CD14-positive monocyte (primary cell): ENCODE data around the gene AREG. TPM values are rescaled to one million over a fixed set of nuclear protein-coding genes. Genes with fewer than 3 reads are reported as not detected.

Experiments used
- DNase-seq, 3 donors: peaks; one replicate each; pipeline ENCODE4 v3.0.0-alpha.2; 2011 to 2022
- H2AFZ ChIP-seq: 2 replicates; pipeline ENCODE4 v1.6.0; 2012; ENCODE audit warnings: mild to moderate bottlenecking, low read depth, low read length, inconsistent platforms; ENCODE audit not compliant: insufficient read depth, poor library complexity, severe bottlenecking
- H3K27ac ChIP-seq, 2 donors: 1 replicate in 1 of 2; 2 replicates in 1 of 2; pipeline ENCODE4 v1.5.1; 2012 to 2013; ENCODE audit warnings: low read length in 2 of 2, control low read depth in 1 of 2, inconsistent platforms in 1 of 2, low read depth in 1 of 2, mild to moderate bottlenecking in 1 of 2
- H3K27me3 ChIP-seq, 2 donors: one replicate each; pipeline versions ENCODE4 v1.6.0 to v1.6.1; 2011 to 2013; ENCODE audit warnings: low read length in 2 of 2; ENCODE audit not compliant: control insufficient read depth in 2 of 2, insufficient read depth in 2 of 2
- H3K36me3 ChIP-seq, 2 donors: replicated peaks in 1 of 2; 1 replicate in 1 of 2; 2 replicates in 1 of 2; pipeline versions ENCODE4 v1.5.1 to v1.6.1; 2012 to 2013; ENCODE audit warnings: low read length in 2 of 2, control low read depth in 1 of 2, inconsistent platforms in 1 of 2, mild to moderate bottlenecking in 1 of 2; ENCODE audit not compliant: insufficient read depth in 2 of 2, control insufficient read depth in 1 of 2
- H3K4me1 ChIP-seq, 2 donors: 1 replicate in 1 of 2; 2 replicates in 1 of 2; pipeline versions ENCODE4 v1.5.1 to v1.6.1; 2012 to 2013; ENCODE audit warnings: low read length in 2 of 2, control low read depth in 1 of 2, inconsistent platforms in 1 of 2, mild to moderate bottlenecking in 1 of 2, moderate library complexity in 1 of 2; ENCODE audit not compliant: insufficient read depth in 2 of 2, control insufficient read depth in 1 of 2
- H3K4me2 ChIP-seq: replicated peaks from 2 replicates; pipeline ENCODE3; 2012; ENCODE audit warnings: low read length, moderate library complexity, mild to moderate bottlenecking; ENCODE audit not compliant: poor library complexity, severe bottlenecking; ENCODE audit errors: extremely low read depth
- H3K4me3 ChIP-seq, 3 experiments: fragments of 200-600 bp in 1 of 3; sonication (generic) in 1 of 3; replicated peaks in 1 of 3; 1 replicate in 2 of 3; 2 replicates in 1 of 3; pipeline ENCODE4 v1.5.1; 2011 to 2013; ENCODE audit warnings: low read length in 3 of 3, mild to moderate bottlenecking in 3 of 3, control low read depth in 2 of 3, low read depth in 2 of 3, inconsistent platforms in 1 of 3, moderate library complexity in 1 of 3
- H3K79me2 ChIP-seq: 2 replicates; pipeline ENCODE4 v1.6.0; 2012; ENCODE audit warnings: mild to moderate bottlenecking, control low read depth, inconsistent platforms, low read length, moderate library complexity; ENCODE audit not compliant: insufficient read depth
- H3K9ac ChIP-seq: 2 replicates; pipeline ENCODE4 v1.6.0; 2017; ENCODE audit warnings: low read length, mild to moderate bottlenecking; ENCODE audit not compliant: insufficient read depth, poor library complexity, severe bottlenecking
- H3K9me3 ChIP-seq, 2 donors: replicated peaks in 1 of 2; 1 replicate in 1 of 2; 2 replicates in 1 of 2; pipeline versions ENCODE4 v1.5.1 to v1.6.1; 2012 to 2013; ENCODE audit warnings: low read length in 2 of 2, control low read depth in 1 of 2; ENCODE audit not compliant: control insufficient read depth in 1 of 2, insufficient read depth in 1 of 2
- H4K20me1 ChIP-seq: 2 replicates; pipeline ENCODE4 v1.6.0; 2012; ENCODE audit warnings: mild to moderate bottlenecking, low read length, control low read depth, moderate library complexity; ENCODE audit not compliant: insufficient read depth
- H3K27ac Mint-ChIP-seq, 7 donors: one replicate each; pipeline ENCODE4 v1.8.0; 2020; ENCODE audit warnings: mild to moderate bottlenecking in 7 of 7, mixed read lengths in 7 of 7, moderate library complexity in 6 of 7, inconsistent platforms in 2 of 7
- H3K27me3 Mint-ChIP-seq, 3 donors: one replicate each; pipeline ENCODE4 v1.8.0; 2021 to 2022; ENCODE audit warnings: low read depth in 3 of 3, mild to moderate bottlenecking in 3 of 3, mixed read lengths in 3 of 3, moderate library complexity in 3 of 3, inconsistent platforms in 1 of 3
- H3K36me3 Mint-ChIP-seq, 2 donors: one replicate each; pipeline ENCODE4 v1.8.0; 2020; ENCODE audit warnings: mixed read lengths in 2 of 2, inconsistent platforms in 1 of 2, mild to moderate bottlenecking in 1 of 2
- H3K4me1 Mint-ChIP-seq: one replicate; pipeline ENCODE4 v1.8.0; 2020; ENCODE audit warnings: mild to moderate bottlenecking, mixed read lengths
- H3K4me3 Mint-ChIP-seq, 2 donors: one replicate each; pipeline ENCODE4 v1.8.0; 2020; ENCODE audit warnings: mild to moderate bottlenecking in 2 of 2, mixed read lengths in 2 of 2, moderate library complexity in 1 of 2
- H3K9me3 Mint-ChIP-seq, 7 donors: one replicate each; pipeline ENCODE4 v1.8.0; 2020 to 2022; ENCODE audit warnings: mixed read lengths in 7 of 7, mild to moderate bottlenecking in 6 of 7, moderate library complexity in 6 of 7, inconsistent platforms in 2 of 7
- WGBS: methylation state at CpG from one replicate; pipeline ENCODE4 v1.1.5; 2013; ENCODE audit warnings: missing lambda C conversion rate; ENCODE audit not compliant: insufficient coverage; 5-methylcytosine and 5-hydroxymethylcytosine counted together
- intact Hi-C, 2 donors: fragments of 100-400 bp; cut with micrococcal nuclease; formaldehyde crosslinking; loops; one replicate each; pipeline versions ENCODE4 v1.15.0 to v1.15.1; 2023
- polyA plus RNA-seq, 3 donors: library from polyadenylated mRNA; depleted of rRNA in 1 of 3; unstranded in 2 of 3; stranded (reverse) in 1 of 3; fragments of 300-500 nt in 2 of 3; fragments of >200 nt in 1 of 3; fragmentation: Illumina TruSeq in 2 of 3; gene quantifications; 1 replicate in 2 of 3; 2 replicates in 1 of 3; pipeline ENCODE4 v1.2.3, GENCODE V29; 2012 to 2021
- TF ChIP-seq, protein P1 (sequence below): fragments of 200-600 bp; IDR thresholded peaks from one replicate; pipeline ENCODE4 v1.8.0; 2022; ENCODE audit warnings: antibody characterized with exemption, mild to moderate bottlenecking

AREG gene
- polyA plus RNA-seq, 3 donors: 4.2 to 9.2 (median 9.1) TPM

DNA sequence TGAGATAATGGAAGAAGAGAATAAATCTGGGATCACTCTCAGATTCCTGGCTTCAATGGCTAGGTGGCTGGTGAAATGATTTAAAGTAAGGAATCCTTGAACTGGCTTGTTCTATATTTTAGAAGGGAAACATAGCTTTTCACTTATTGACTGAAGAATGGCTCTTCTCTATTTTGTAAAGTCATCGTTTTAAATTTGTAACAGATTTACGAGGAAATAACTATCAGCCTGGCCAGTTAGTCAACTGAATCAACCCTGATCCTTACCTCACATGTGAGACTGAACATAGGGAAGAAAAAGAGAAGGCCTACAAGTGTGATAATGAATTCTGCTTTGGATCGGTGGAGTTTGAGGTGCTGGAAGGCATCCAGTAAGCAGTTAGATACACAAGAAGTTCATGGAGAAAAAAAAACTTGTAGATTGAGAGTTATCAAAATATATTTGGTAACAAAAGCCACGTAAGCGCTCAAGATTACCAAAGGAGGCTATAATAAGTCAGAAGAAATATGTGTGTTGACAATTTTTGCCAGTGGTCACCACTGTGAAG lies 12.0 kb downstream of the AREG start:
- DNase-seq: no peak
- Mint-ChIP-seq H3K9me3 (peaks cover 0 to 7% (median 5%) of the 10 kb centered on the region in 7 donors), H3K4me3 (no peak overlapping the region), H3K36me3 (no peaks in the 10 kb centered on the region), H3K4me1 (no peaks in the 10 kb centered on the region), H3K27ac (no peak overlapping the region), H3K27me3 (no peaks in the 10 kb centered on the region)
- H3K36me3 ChIP-seq: no peaks in the 10 kb centered on the region
- H3K27ac ChIP-seq: no peak overlapping the region
- no peak overlapping the region for H3K4me3 ChIP-seq
- TF ChIP-seq, protein P1, sequence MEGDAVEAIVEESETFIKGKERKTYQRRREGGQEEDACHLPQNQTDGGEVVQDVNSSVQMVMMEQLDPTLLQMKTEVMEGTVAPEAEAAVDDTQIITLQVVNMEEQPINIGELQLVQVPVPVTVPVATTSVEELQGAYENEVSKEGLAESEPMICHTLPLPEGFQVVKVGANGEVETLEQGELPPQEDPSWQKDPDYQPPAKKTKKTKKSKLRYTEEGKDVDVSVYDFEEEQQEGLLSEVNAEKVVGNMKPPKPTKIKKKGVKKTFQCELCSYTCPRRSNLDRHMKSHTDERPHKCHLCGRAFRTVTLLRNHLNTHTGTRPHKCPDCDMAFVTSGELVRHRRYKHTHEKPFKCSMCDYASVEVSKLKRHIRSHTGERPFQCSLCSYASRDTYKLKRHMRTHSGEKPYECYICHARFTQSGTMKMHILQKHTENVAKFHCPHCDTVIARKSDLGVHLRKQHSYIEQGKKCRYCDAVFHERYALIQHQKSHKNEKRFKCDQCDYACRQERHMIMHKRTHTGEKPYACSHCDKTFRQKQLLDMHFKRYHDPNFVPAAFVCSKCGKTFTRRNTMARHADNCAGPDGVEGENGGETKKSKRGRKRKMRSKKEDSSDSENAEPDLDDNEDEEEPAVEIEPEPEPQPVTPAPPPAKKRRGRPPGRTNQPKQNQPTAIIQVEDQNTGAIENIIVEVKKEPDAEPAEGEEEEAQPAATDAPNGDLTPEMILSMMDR: no peak
- H3K4me1 ChIP-seq: no peaks in the 10 kb centered on the region
- no peaks in the 10 kb centered on the region for H3K79me2 ChIP-seq
- 100% methylated on average over 1 of the region's 5 CpGs for WGBS
- H3K4me2 ChIP-seq: no peak overlapping the region
- intact Hi-C loops: no loop called here
- no peaks in the 10 kb centered on the region for H4K20me1 ChIP-seq
- no peak overlapping the region for H2AFZ ChIP-seq
- no peak overlapping the region for H3K9ac ChIP-seq
- no peaks in the 10 kb centered on the region for H3K27me3 ChIP-seq
- H3K9me3 ChIP-seq: no peaks in the 10 kb centered on the region

DNA sequence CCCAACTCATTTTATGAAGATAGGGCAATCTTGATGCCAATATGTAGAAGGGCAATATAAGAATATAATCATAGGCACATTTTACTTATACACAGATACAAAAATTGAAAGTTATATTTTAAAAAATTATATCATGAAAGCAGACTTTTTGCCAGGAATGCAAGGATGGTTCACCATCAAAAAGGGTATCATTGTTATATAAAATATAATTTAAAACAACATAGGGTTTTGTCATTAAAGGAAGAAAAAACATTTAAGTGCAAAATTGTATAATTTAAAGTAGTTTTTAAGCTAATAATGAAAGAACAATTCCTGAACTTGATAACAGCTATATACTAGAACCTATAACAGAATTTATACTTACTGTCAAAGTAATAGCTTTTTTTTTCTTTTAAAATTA lies 15.9 kb downstream of the AREG start:
- H3K27me3 ChIP-seq: no peaks in the 10 kb centered on the region
- no peaks in the 10 kb centered on the region for H3K36me3 ChIP-seq
- no peak overlapping the region for H3K9ac ChIP-seq
- H3K4me2 ChIP-seq: no peak overlapping the region
- H3K27me3 Mint-ChIP-seq: peaks cover 0 to 1% (median 0%) of the 10 kb centered on the region in 3 donors
- H3K27ac ChIP-seq: no peak overlapping the region
- TF ChIP-seq, protein P1: no peak
- DNase-seq: no peak
- H3K4me1 Mint-ChIP-seq: no peaks in the 10 kb centered on the region
- no peaks in the 10 kb centered on the region for H3K4me1 ChIP-seq
- no peak overlapping the region for H3K27ac Mint-ChIP-seq
- no peak overlapping the region for H3K4me3 Mint-ChIP-seq
- peaks cover 0 to 8% (median 5%) of the 10 kb centered on the region in 7 donors for H3K9me3 Mint-ChIP-seq
- H3K79me2 ChIP-seq: no peaks in the 10 kb centered on the region
- no peaks in the 10 kb centered on the region for H3K9me3 ChIP-seq
- no peaks in the 10 kb centered on the region for H4K20me1 ChIP-seq
- intact Hi-C loops: no loop called here
- no peak overlapping the region for H3K4me3 ChIP-seq
- no peaks in the 10 kb centered on the region for H3K36me3 Mint-ChIP-seq
- no peak overlapping the region for H2AFZ ChIP-seq
